Measurements from ENCODE around the gene CPT1B. TPM values are rescaled to one million over a fixed set of nuclear protein-coding genes. Genes with fewer than 3 reads are reported as not detected.
A peak's percentile ranks its signal among the peaks of the same experiment; 100 is the strongest.
"Not testable (repeated sequence)": the region's sequence is repeated elsewhere in the genome, so short reads cannot be mapped to it uniquely, and the experiment has no call there.

Gene CPT1B
- total RNA-seq, 2 donors from 2014 or later: 83.5 to 105 TPM

- no peaks in the 10 kb centered on the region for H3K36me3 ChIP-seq (ENCODE audit: control insufficient read depth, insufficient read depth, low read length)
- Mint-ChIP-seq H3K9me3 (no peaks in the 10 kb centered on the region), H3K4me1 (peaks cover 5% of the 10 kb centered on the region), H3K4me3 (no peak overlapping the region), H3K36me3 (ENCODE audit: low read depth) (no peaks in the 10 kb centered on the region), H3K27ac (no peak overlapping the region), H3K27me3 (ENCODE audit: insufficient read depth) (peaks cover 40% of the 10 kb centered on the region)
- 97% methylated on average over 5 of the region's 8 CpGs; no CpG with 5 or more reads in 1 of the 2 experiments for WGBS, 2 experiments (ENCODE audit: insufficient coverage in 1 of 2, insufficient read length in 1 of 2)
- TF ChIP-seq CTCF (conservative IDR thresholded peaks at IDR 0.05): no peak
- no peak overlapping the region for H3K4me3 ChIP-seq (ENCODE audit: low read length)
- no peaks in the 10 kb centered on the region for H3K9me3 ChIP-seq (ENCODE audit: control insufficient read depth, low read length)
- no peak overlapping the region for H3K27ac ChIP-seq (ENCODE audit: low read depth, low read length)
- H3K27me3 ChIP-seq (ENCODE audit: control insufficient read depth, insufficient read depth, low read length, poor library complexity, severe bottlenecking): peaks cover 43% of the 10 kb centered on the region
- H3K9ac ChIP-seq (ENCODE audit: extremely low read depth, low read length, poor library complexity, severe bottlenecking): no peak overlapping the region
- no peaks in the 10 kb centered on the region for H3K4me1 ChIP-seq (ENCODE audit: control insufficient read depth, insufficient read depth, low read length)
- DNase-seq: no peak
These were observed 43.1 kb downstream of the CPT1B start for GRCh38 chr22:50535113-50535512.

GRCh38 chr22:50533856-50534711 is 44.1 kb downstream of the CPT1B start:
- H3K36me3 Mint-ChIP-seq (ENCODE audit: low read depth); H3K27ac Mint-ChIP-seq; H3K4me3 ChIP-seq (ENCODE audit: low read length); H3K9me3 Mint-ChIP-seq; H3K4me1 Mint-ChIP-seq; H3K36me3 ChIP-seq (ENCODE audit: control insufficient read depth, insufficient read depth, low read length); H3K4me1 ChIP-seq (ENCODE audit: control insufficient read depth, insufficient read depth, low read length); H3K9ac ChIP-seq (ENCODE audit: extremely low read depth, low read length, poor library complexity, severe bottlenecking); DNase-seq; H3K9me3 ChIP-seq (ENCODE audit: control insufficient read depth, low read length); H3K4me3 Mint-ChIP-seq; H3K27ac ChIP-seq (ENCODE audit: low read depth, low read length): not testable (repeated sequence)
- H3K27me3 ChIP-seq (ENCODE audit: control insufficient read depth, insufficient read depth, low read length, poor library complexity, severe bottlenecking): peaks cover 54% of the 10 kb centered on the region
- 85 to 87% methylated on average over 11 to 21 of the region's 21 CpGs for WGBS, 2 experiments (ENCODE audit: insufficient coverage in 1 of 2, insufficient read length in 1 of 2)
- peaks cover 47% of the 10 kb centered on the region for H3K27me3 Mint-ChIP-seq (ENCODE audit: insufficient read depth)

- no peaks in the 10 kb centered on the region for H3K36me3 Mint-ChIP-seq (ENCODE audit: low read depth)
- H3K9me3 Mint-ChIP-seq: no peaks in the 10 kb centered on the region
- Histone ChIP-seq H3K4me1 (ENCODE audit: control insufficient read depth, insufficient read depth, low read length) (no peaks in the 10 kb centered on the region), H3K9ac (ENCODE audit: extremely low read depth, low read length, poor library complexity, severe bottlenecking) (no peak overlapping the region), H3K27me3 (ENCODE audit: control insufficient read depth, insufficient read depth, low read length, poor library complexity, severe bottlenecking) (peaks cover 63% of the 10 kb centered on the region), H3K4me3 (ENCODE audit: low read length) (no peak overlapping the region), H3K27ac (ENCODE audit: low read depth, low read length) (no peak overlapping the region), H3K9me3 (ENCODE audit: control insufficient read depth, low read length) (no peaks in the 10 kb centered on the region), H3K36me3 (ENCODE audit: control insufficient read depth, insufficient read depth, low read length) (no peaks in the 10 kb centered on the region)
- peak overlapping the region; percentile 56 for H3K4me3 Mint-ChIP-seq
- no peak overlapping the region for H3K27ac Mint-ChIP-seq
- no peak for TF ChIP-seq CTCF (conservative IDR thresholded peaks at IDR 0.05)
- 90 to 97% methylated on average over 11 to 18 of the region's 19 CpGs for WGBS, 2 experiments (ENCODE audit: insufficient coverage in 1 of 2, insufficient read length in 1 of 2)
- H3K27me3 Mint-ChIP-seq (ENCODE audit: insufficient read depth): peaks cover 54% of the 10 kb centered on the region
- H3K4me1 Mint-ChIP-seq: peaks cover 5% of the 10 kb centered on the region
- DNase-seq: no peak
These were observed 45.1 kb downstream of the CPT1B start for GRCh38 chr22:50532824-50533796.

Data from endodermal cell (in vitro differentiated cells).